Heart left ventricle (tissue), 16 donors: ENCODE data around the gene EGLN3. TPM values are rescaled to one million over a fixed set of nuclear protein-coding genes. Genes with fewer than 3 reads are reported as not detected.
A peak's percentile ranks its signal among the peaks of the same experiment; 100 is the strongest.
"Not testable (repeated sequence)": the region's sequence is repeated elsewhere in the genome, so short reads cannot be mapped to it uniquely, and the experiment has no call there.

ENCODE experiments used
- ATAC-seq, 4 donors: fragments of 200-7000 bp; cut with Tn5 transposase; one replicate each; pipeline ENCODE4 v1.9.1; 2020 to 2022; ENCODE audit warnings: moderate library complexity in 4 of 4, mild to moderate bottlenecking in 3 of 4, moderate number of reproducible peaks in 1 of 4
- DNase-seq, 5 donors: peaks; one replicate each; pipeline ENCODE4 v3.0.0-alpha.2; 2020
- H3K27ac ChIP-seq, 12 donors: fragments of 200-600 bp; sonication (generic) in 4 of 12; one replicate each; pipeline versions ENCODE4 v1.5.0 to v1.8.0; 2016 to 2022; ENCODE audit warnings: mild to moderate bottlenecking in 2 of 12
- H3K27me3 ChIP-seq, 9 donors: fragments of 200-600 bp; sonication (generic) in 2 of 9; one replicate each; pipeline versions ENCODE4 v1.5.1 to v1.8.0; 2016 to 2022; ENCODE audit warnings: mild to moderate bottlenecking in 3 of 9
- H3K36me3 ChIP-seq, 9 donors: fragments of 200-600 bp; sonication (generic) in 2 of 9; one replicate each; pipeline versions ENCODE4 v1.5.0 to v1.8.0; 2018 to 2022; ENCODE audit warnings: mild to moderate bottlenecking in 2 of 9
- H3K4me1 ChIP-seq, 12 donors: fragments of 200-600 bp; sonication (generic) in 4 of 12; one replicate each; pipeline versions ENCODE4 v1.5.0 to v1.8.0; 2016 to 2022; ENCODE audit warnings: mild to moderate bottlenecking in 3 of 12
- H3K4me3 ChIP-seq, 12 donors: fragments of 200-600 bp; sonication (generic) in 4 of 12; one replicate each; pipeline versions ENCODE4 v1.5.0 to v1.8.0; 2017 to 2022; ENCODE audit warnings: mild to moderate bottlenecking in 9 of 12, moderate library complexity in 4 of 12
- H3K9me3 ChIP-seq, 12 donors: fragments of 200-600 bp; sonication (generic) in 4 of 12; one replicate each; pipeline versions ENCODE4 v1.5.0 to v1.8.0; 2016 to 2022; ENCODE audit warnings: mild to moderate bottlenecking in 1 of 12
- POLR2A ChIP-seq, 2 donors: fragments of 450-650 bp; IDR thresholded peaks; one replicate each; pipeline ENCODE4 v1.6.1; 2017; ENCODE audit warnings: antibody characterized with exemption in 2 of 2, mild to moderate bottlenecking in 2 of 2, moderate library complexity in 2 of 2
- WGBS, 4 donors: extraction: QIAGEN DNeasy Blood & Tissue Kit in 2 of 4; methylation state at CpG; one replicate each; pipeline versions ENCODE4 v1.1.5 to v1.1.7; 2013 to 2018; 5-methylcytosine and 5-hydroxymethylcytosine counted together
- intact Hi-C, 10 donors: fragments of 100-400 bp; cut with DNase I; formaldehyde crosslinking; loops; one replicate each; pipeline versions ENCODE4 v1.11.1 to v1.14.2; 2022
- polyA plus RNA-seq, 2 donors: library from polyadenylated mRNA; stranded (reverse); fragments of 200-250 nt; gene quantifications; one replicate each; pipeline ENCODE4 v1.2.3, GENCODE V29; 2013
- total RNA-seq, 9 donors: library from RNA; depleted of rRNA in 2 of 9; stranded (reverse); fragments of >200 nt in 2 of 9; fragmentation: NEBNext Ultra II Directional in 3 of 9; extraction: Animal tissue kit (Norgen Biotek cat#: 25700) in 3 of 9; gene quantifications; one replicate each; pipeline versions ENCODE4 v1.1.0 to v1.2.4, GENCODE V29; 2016 to 2023
- TF ChIP-seq, protein P1 (sequence below), 12 donors: fragments of 200-600 bp; sonication (generic) in 4 of 12; IDR thresholded peaks; one replicate each; pipeline versions ENCODE4 v1.5.0 to v1.8.0; 2018 to 2022; ENCODE audit warnings: antibody characterized with exemption in 12 of 12, mild to moderate bottlenecking in 5 of 12
- donor health status: ischemic (EF 13 %, LVEDD 7.1; RV severe dilation, severe dysfunction).
- donor health status: healthy with polysubstance abuse.
- donor health status: DM: no; HTN: yes; CAD: no.
- donor health status: DM: no; HTN: no; CAD: no.
- donor health status: ischemic (EF 25% LVEDD 6.9; RV normal size, moderate dysfunction).
- donor health status: ischemic (EF 25% LVEDD 5.7; RV mildly dilated, moderate dysfunction).
- donor health status: healthy.
- donor health status: DM: yes; HTN: yes; CAD: no.
- donor health status: ischemic (EF 35%, LVEDD 5.7; RV mildly dilated, moderate dysfunction).
- donor health status: nonischemic (EF 11% LVEDD 7.7; RV severe dilation, severe dysfunction).
- donor health status: DM: yes; HTN: yes; CAD: no.
- donor health status: PGD.
- donor health status: ischemic (EF 29% LVEDD 5.4; RV normal size, mild dysfunction).
- donor health status: nonischemic (EF 23%, LVEDD 6.1; RV moderate dilation, normal function).

Gene EGLN3
- total and polyA plus RNA-seq, 11 donors, result 46.5 to 308 (median 138) TPM

DNA sequence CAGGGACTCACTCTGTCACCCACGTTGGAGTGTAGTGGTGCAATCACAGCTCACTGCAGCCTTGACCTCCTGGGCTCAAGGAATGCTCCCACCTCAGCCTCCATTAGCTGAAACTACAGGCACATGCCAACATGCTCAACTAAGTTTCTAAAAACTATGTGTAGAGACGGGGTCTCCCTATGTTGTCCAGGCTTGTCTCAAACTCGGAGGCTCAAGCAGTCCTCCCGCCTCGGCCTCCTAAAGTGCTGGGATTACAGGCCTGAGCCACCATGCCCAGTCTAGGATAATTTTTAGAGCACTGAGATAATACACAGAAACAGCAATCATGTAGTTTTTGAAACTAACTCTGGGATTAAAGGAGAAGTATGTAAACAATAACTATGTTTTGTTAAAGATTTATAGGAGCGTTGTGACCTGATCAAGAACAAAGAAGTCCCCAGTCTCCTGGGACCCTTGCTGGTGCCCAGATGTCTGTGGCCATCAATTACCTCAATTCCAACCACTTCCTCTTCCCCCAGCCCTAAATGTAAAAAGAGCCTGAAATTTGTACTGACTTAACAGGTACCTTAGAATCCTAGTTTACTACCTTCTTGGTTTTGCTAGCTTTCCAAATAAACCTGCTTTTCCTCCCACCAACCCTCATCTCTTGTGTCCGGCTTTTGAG is 28.9 kb upstream of the EGLN3 start:
- intact Hi-C loops, result loop anchor here in 1 of 10 donors (10.0 kb wide), 1 partner anchor 425 kb away; no protein-coding TSS in a partner anchor
- no peaks in the 10 kb centered on the region for H3K36me3 ChIP-seq
- no peaks in the 10 kb centered on the region for H3K27me3 ChIP-seq
- no peak for ATAC-seq
- no peaks in the 10 kb centered on the region for H3K9me3 ChIP-seq
- no peak overlapping the region for H3K4me3 ChIP-seq
- DNase-seq, result no peak
- no peak overlapping the region for H3K27ac ChIP-seq
- peaks cover 0 to 7% (median 0%) of the 10 kb centered on the region in 12 donors for H3K4me1 ChIP-seq
- no peak for TF ChIP-seq POLR2A (IDR thresholded peaks at IDR 0.05)
- TF ChIP-seq, protein P1, sequence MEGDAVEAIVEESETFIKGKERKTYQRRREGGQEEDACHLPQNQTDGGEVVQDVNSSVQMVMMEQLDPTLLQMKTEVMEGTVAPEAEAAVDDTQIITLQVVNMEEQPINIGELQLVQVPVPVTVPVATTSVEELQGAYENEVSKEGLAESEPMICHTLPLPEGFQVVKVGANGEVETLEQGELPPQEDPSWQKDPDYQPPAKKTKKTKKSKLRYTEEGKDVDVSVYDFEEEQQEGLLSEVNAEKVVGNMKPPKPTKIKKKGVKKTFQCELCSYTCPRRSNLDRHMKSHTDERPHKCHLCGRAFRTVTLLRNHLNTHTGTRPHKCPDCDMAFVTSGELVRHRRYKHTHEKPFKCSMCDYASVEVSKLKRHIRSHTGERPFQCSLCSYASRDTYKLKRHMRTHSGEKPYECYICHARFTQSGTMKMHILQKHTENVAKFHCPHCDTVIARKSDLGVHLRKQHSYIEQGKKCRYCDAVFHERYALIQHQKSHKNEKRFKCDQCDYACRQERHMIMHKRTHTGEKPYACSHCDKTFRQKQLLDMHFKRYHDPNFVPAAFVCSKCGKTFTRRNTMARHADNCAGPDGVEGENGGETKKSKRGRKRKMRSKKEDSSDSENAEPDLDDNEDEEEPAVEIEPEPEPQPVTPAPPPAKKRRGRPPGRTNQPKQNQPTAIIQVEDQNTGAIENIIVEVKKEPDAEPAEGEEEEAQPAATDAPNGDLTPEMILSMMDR (IDR thresholded peaks at IDR 0.05), result no peak
- WGBS, 4 donors, result 59 to 81% (median 70%) methylated on average over 7 of the region's 7 CpGs

DNA sequence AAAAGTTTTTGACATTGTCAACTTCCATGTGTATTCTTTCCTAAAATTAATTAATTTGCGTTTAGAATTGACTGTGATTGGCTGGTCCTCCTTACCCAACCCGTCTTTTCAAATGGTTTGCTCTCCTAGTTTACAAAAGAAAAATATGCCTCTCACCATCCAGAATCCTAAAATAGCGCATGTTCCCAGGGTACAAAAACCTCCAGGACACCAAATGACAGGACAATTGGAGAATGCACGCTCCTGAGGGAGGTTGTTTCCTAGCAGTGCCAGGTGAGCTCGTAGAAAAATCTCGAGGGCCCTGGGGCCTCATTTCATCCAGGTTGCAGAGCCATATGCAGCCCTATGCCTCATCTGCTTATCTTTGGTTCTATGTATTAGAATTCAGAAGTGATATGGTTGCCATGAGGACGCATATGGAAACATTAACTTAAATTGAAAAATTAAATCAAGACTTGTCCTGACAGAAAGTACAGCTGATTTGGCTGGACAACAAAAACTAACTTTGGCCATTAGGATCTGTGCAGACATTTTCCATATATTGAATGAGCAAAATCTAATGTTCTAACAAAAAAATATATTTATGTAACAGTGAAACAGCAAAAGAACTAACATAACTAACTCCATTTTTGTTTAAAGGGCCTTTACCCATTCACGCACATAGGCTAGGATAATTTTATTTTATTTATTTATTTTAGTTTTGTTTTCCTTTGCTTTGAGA is 28.2 kb upstream of the EGLN3 start:
- H3K27me3 ChIP-seq, result no peaks in the 10 kb centered on the region
- H3K27ac ChIP-seq, result no peak overlapping the region
- WGBS, 4 donors, result 75 to 84% (median 79%) methylated on average over 8 of the region's 8 CpGs
- no peak overlapping the region for H3K4me3 ChIP-seq
- H3K9me3 ChIP-seq, result no peaks in the 10 kb centered on the region
- TF ChIP-seq, protein P1 (IDR thresholded peaks at IDR 0.05), result no peak
- TF ChIP-seq POLR2A (IDR thresholded peaks at IDR 0.05), result no peak
- no peak for DNase-seq
- ATAC-seq, result peak in 2 of 4 donors; percentile 36 to 58
- H3K4me1 ChIP-seq, result peaks cover 0 to 7% (median 0%) of the 10 kb centered on the region in 12 donors
- intact Hi-C loops, result no loop called here
- H3K36me3 ChIP-seq, result no peaks in the 10 kb centered on the region

GRCh38 chr14:33972583-33973081 is 21.8 kb upstream of the EGLN3 start:
- Histone ChIP-seq H3K4me3 (no peak overlapping the region), H3K36me3 (no peaks in the 10 kb centered on the region), H3K27ac (no peak overlapping the region), H3K27me3 (no peaks in the 10 kb centered on the region), H3K4me1 (no peaks in the 10 kb centered on the region), H3K9me3 (peaks cover 0 to 17% (median 5%) of the 10 kb centered on the region in 12 donors)
- intact Hi-C loops, result no loop called here
- ATAC-seq (no peak), DNase-seq (no peak)
- WGBS, 4 donors, result 83 to 88% (median 85%) methylated on average over 6 of the region's 6 CpGs
- no peak for TF ChIP-seq POLR2A (IDR thresholded peaks at IDR 0.05)
- TF ChIP-seq, protein P1 (IDR thresholded peaks at IDR 0.05), result no peak

- not testable (repeated sequence) for H3K4me3 ChIP-seq, H3K4me1 ChIP-seq, H3K36me3 ChIP-seq, H3K27me3 ChIP-seq, ATAC-seq, DNase-seq, H3K27ac ChIP-seq
- intact Hi-C loops, result loop anchor here in 1 of 10 donors (10.0 kb wide), 1 partner anchor 255 kb away; no protein-coding TSS in a partner anchor
- WGBS, 4 donors, result 97 to 100% (median 98%) methylated on average over 1 of the region's 1 CpG
- peaks cover 0 to 17% (median 5%) of the 10 kb centered on the region in 12 donors for H3K9me3 ChIP-seq
Measured at GRCh38 chr14:33969846-33970245, 19.0 kb upstream of the EGLN3 start.
